Activated CD8-positive, alpha-beta memory T cell treated with anti-CD3 and anti-CD28 coated beads, Interleukin-2, amount 10 ng/mL, durations not matched to agents 7 days and 5 days (primary cell): ENCODE data around the gene AKR7A2. TPM values are rescaled to one million over a fixed set of nuclear protein-coding genes. Genes with fewer than 3 reads are reported as not detected.
"Not testable (repeated sequence)": the region's sequence is repeated elsewhere in the genome, so short reads cannot be mapped to it uniquely, and the experiment has no call there.

Experiments used
- ATAC-seq: fragments of 150-1000 bp; cut with Tn5 transposase; one replicate; pipeline ENCODE4 v1.10.0; 2021; ENCODE audit warnings: moderate library complexity
- CTCF ChIA-PET: fragments of 350-600 bp; sonication (Branson Sonifier 250); formaldehyde crosslinking; loops from one replicate; lab custom pipeline; 2021; ENCODE audit warnings: antibody characterized with exemption; lab: Charles Lee
- DNase-seq: peaks from one replicate; pipeline ENCODE4 v3.0.0-alpha.2; 2020
- H3K27ac Mint-ChIP-seq: one replicate; pipeline ENCODE4 v1.8.0; 2021; ENCODE audit warnings: mild to moderate bottlenecking, mixed read lengths
- H3K27me3 Mint-ChIP-seq: one replicate; pipeline ENCODE4 v1.8.0; 2021; ENCODE audit warnings: mixed read lengths
- H3K36me3 Mint-ChIP-seq: one replicate; pipeline ENCODE4 v1.8.0; 2021; ENCODE audit warnings: mild to moderate bottlenecking, mixed read lengths
- H3K4me1 Mint-ChIP-seq: one replicate; pipeline ENCODE4 v1.8.0; 2021; ENCODE audit warnings: mixed read lengths
- H3K4me3 Mint-ChIP-seq: one replicate; pipeline ENCODE4 v1.8.0; 2021; ENCODE audit warnings: mild to moderate bottlenecking, moderate library complexity, mixed read lengths
- H3K9me3 Mint-ChIP-seq: one replicate; pipeline ENCODE4 v1.8.0; 2022; ENCODE audit warnings: low read depth, mixed read lengths
- total RNA-seq, 2 experiments: library from RNA; stranded (reverse); gene quantifications; one replicate each; pipeline ENCODE4 v1.2.3, GENCODE V29; 2021

Gene AKR7A2
- total RNA-seq, 2 experiments from 2014 or later = 47.4 to 48.0 TPM

DNA sequence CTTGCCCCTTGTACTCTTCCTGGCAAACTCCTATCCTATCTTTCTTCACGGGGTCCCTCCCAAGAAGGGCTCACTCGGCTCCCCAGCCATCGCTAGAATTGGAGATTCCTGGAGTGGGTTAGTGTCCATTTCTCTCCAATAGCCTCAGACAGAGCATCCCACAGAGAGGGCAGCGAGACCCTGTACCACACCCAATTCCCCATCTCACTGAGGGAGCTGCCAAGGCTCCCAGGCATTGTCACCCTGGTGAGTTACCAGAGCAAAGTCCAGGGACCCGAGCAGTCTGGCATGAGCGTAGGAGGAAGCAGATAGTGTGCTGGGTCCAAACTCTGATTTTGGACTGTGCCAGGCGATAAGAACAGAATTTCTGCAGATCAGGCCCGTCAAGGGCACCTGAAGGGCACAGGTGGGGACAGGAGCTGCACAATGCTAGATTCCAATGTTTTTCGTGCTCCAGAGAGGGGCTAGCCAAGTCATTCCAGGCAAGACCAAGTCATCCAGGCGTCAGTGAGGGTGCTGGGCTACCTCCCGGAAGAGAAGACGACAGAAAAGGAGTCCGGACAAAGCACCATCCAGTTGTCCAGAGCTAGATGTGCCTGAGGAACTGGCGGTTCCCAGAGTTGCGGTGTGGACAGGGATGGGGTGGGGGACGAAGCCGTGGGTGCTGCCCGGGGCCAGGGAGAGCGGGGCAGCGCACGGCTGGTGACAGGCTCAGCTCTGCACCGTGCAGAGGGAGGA, 38.7 kb downstream of the AKR7A2 start:
- no peak overlapping the region for H3K27ac Mint-ChIP-seq
- CTCF ChIA-PET = no interaction called here
- H3K4me1 Mint-ChIP-seq = peaks cover 2% of the 10 kb centered on the region
- no peak for DNase-seq
- peaks cover 25% of the 10 kb centered on the region for H3K27me3 Mint-ChIP-seq
- peaks cover 6% of the 10 kb centered on the region for H3K36me3 Mint-ChIP-seq
- no peak for ATAC-seq
- H3K4me3 Mint-ChIP-seq = no peak overlapping the region
- H3K9me3 Mint-ChIP-seq = peaks cover 6% of the 10 kb centered on the region

DNA sequence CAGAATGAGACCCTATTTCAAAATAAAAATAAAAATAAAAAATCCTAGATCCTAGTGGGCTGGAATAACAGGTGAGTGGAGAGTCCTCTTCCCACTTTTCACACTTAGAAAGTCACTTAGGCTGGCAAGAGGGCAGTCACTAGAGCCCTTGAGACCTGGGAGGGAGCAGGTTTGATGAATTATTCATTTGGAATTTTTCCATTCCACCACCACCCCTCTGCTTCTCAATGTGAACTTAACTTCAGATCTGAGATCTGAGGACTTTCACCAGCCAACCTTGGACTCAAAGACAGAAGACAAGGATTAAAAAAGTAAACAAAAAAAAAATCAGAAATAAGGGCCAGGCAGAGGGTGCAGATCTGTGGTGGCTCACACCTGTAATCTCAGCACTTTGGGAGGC, 39.9 kb downstream of the AKR7A2 start:
- CTCF ChIA-PET = no interaction called here
- Mint-ChIP-seq H3K4me3 (no peak overlapping the region), H3K9me3 (peaks cover 6% of the 10 kb centered on the region), H3K27ac (no peak overlapping the region), H3K27me3 (peaks cover 25% of the 10 kb centered on the region), H3K36me3 (peaks cover 6% of the 10 kb centered on the region), H3K4me1 (peaks cover 2% of the 10 kb centered on the region)
- DNase-seq (no peak), ATAC-seq (no peak)

GRCh38 chr1:19270343-19270730, 41.6 kb downstream of the AKR7A2 start:
- H3K36me3 Mint-ChIP-seq, DNase-seq, H3K9me3 Mint-ChIP-seq, CTCF ChIA-PET, H3K27ac Mint-ChIP-seq, H3K4me1 Mint-ChIP-seq, H3K4me3 Mint-ChIP-seq, ATAC-seq: not testable (repeated sequence)
- H3K27me3 Mint-ChIP-seq = peaks cover 20% of the 10 kb centered on the region

DNA sequence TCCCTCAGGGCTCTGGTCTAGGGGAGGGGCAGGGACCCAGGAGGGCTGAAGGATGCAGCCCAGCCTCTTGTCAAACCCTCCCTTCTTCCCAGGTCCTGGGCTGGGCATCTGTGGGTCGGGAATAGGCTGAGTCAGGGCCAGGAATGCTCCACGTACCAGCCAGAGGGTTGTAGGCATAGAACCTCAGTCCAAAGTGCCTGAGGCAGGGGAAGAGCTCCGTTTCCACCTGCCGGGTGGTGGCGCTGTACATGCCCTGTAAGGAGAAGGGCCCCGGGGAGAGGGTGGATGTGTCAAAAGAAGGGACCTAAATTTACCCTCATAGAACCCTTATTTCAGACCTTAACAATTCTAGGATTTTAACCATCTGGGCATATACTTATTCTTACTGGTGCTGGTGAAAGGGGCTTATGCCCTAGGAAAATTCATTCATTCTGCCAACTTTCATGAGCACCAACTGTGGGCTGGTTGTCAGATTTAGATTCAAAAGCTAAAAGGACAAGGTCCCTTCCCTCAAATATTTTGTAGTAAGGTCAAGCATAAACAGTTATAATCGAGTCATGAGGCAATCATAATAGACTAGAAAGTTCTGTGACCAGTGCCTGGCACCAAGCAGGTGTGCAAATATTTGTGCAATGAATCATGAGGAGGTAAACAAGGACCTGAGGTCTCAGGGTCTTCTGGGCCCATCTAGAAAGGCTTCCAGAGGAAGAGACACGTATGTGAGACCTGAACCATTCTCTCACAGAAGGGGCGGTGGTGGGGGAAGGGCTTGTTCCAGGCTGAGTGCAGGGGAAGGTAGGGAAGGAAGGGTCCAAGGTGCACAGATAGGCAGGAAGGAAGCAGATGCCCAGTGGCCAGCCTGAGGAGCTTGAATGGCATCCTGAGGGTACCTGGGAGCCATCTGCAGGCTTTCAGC, 42.3 kb downstream of the AKR7A2 start:
- H3K4me3 Mint-ChIP-seq, H3K27ac Mint-ChIP-seq, ATAC-seq, H3K9me3 Mint-ChIP-seq, DNase-seq, H3K36me3 Mint-ChIP-seq, CTCF ChIA-PET, H3K4me1 Mint-ChIP-seq: not testable (repeated sequence)
- H3K27me3 Mint-ChIP-seq = peaks cover 20% of the 10 kb centered on the region

DNA sequence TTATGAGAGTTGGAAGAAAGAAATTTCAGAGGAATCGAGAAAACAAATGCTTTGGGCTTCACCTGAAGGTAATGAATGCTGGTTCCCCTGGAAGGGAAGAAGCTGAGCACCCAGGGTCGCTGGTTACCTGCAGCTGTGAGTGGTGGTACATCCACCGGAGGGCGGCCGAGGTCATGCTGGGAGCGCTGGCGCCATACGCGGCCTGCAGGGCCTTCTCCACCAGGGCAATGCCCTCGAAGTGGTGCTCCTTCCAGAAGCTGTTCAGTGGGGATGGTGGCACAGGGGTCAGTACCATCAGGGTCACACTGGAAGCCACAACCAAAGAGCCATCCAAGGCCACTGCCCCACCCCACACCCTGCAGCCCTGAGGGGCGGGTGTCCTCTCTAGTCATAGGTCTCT, 43.5 kb downstream of the AKR7A2 start:
- CTCF ChIA-PET = interaction anchor here (0.7 kb wide), 1 partner anchor 902 kb away, joined by 3 read pairs; no protein-coding TSS in a partner anchor
- Mint-ChIP-seq H3K4me3 (no peak overlapping the region), H3K36me3 (peaks cover 2% of the 10 kb centered on the region), H3K27me3 (peaks cover 13% of the 10 kb centered on the region), H3K4me1 (no peaks in the 10 kb centered on the region), H3K9me3 (no peaks in the 10 kb centered on the region), H3K27ac (no peak overlapping the region)
- no peak for ATAC-seq
- DNase-seq = no peak

- Mint-ChIP-seq H3K36me3 (peaks cover 8% of the 10 kb centered on the region), H3K9me3 (no peaks in the 10 kb centered on the region), H3K4me3 (no peak overlapping the region), H3K27me3 (no peaks in the 10 kb centered on the region), H3K27ac (no peak overlapping the region), H3K4me1 (no peaks in the 10 kb centered on the region)
- DNase-seq (no peak), ATAC-seq (no peak)
- CTCF ChIA-PET = no interaction called here
Measured at GRCh38 chr1:19262744-19263143, 49.2 kb downstream of the AKR7A2 start.

GRCh38 chr1:19262047-19262446, 49.9 kb downstream of the AKR7A2 start:
- no peak overlapping the region for H3K27ac Mint-ChIP-seq
- no peak overlapping the region for H3K4me3 Mint-ChIP-seq
- peaks cover 3% of the 10 kb centered on the region for H3K4me1 Mint-ChIP-seq
- no peak for DNase-seq
- CTCF ChIA-PET = no interaction called here
- H3K9me3 Mint-ChIP-seq = no peaks in the 10 kb centered on the region
- H3K27me3 Mint-ChIP-seq = no peaks in the 10 kb centered on the region
- ATAC-seq = no peak
- peaks cover 11% of the 10 kb centered on the region for H3K36me3 Mint-ChIP-seq

GRCh38 chr1:19260211-19261138, 51.5 kb downstream of the AKR7A2 start:
- DNase-seq (no peak), ATAC-seq (no peak)
- peaks cover 13% of the 10 kb centered on the region for H3K36me3 Mint-ChIP-seq
- peaks cover 12% of the 10 kb centered on the region for H3K4me1 Mint-ChIP-seq
- H3K9me3 Mint-ChIP-seq = no peaks in the 10 kb centered on the region
- H3K4me3 Mint-ChIP-seq = no peak overlapping the region
- H3K27me3 Mint-ChIP-seq = no peaks in the 10 kb centered on the region
- H3K27ac Mint-ChIP-seq = no peak overlapping the region
- CTCF ChIA-PET = interaction anchor here (0.7 to 1.0 kb wide), 2 partner anchors 19 to 184 kb away, joined by 3 read pairs; no protein-coding TSS in a partner anchor

- Mint-ChIP-seq H3K4me1 (peaks cover 26% of the 10 kb centered on the region), H3K27ac (no peak overlapping the region), H3K4me3 (no peak overlapping the region), H3K27me3 (no peaks in the 10 kb centered on the region), H3K36me3 (peaks cover 14% of the 10 kb centered on the region), H3K9me3 (no peaks in the 10 kb centered on the region)
- ATAC-seq = no peak
- CTCF ChIA-PET = no interaction called here
- no peak for DNase-seq
Measured at GRCh38 chr1:19258353-19258752, 53.6 kb downstream of the AKR7A2 start.

GRCh38 chr1:19257178-19257914, 54.6 kb downstream of the AKR7A2 start:
- peak overlapping the region; percentile 44 for H3K27ac Mint-ChIP-seq
- H3K36me3 Mint-ChIP-seq = peaks cover 14% of the 10 kb centered on the region
- no peak for DNase-seq

GRCh38 chr1:19256301-19256700, 55.6 kb downstream of the AKR7A2 start:
- not testable (repeated sequence) for DNase-seq, H3K27me3 Mint-ChIP-seq, H3K27ac Mint-ChIP-seq, ATAC-seq, H3K4me3 Mint-ChIP-seq, H3K9me3 Mint-ChIP-seq
- CTCF ChIA-PET = interaction anchor here (0.8 kb wide), 1 partner anchor 11 kb away, joined by 3 read pairs; no protein-coding TSS in a partner anchor
- peaks cover 14% of the 10 kb centered on the region for H3K36me3 Mint-ChIP-seq
- peaks cover 36% of the 10 kb centered on the region for H3K4me1 Mint-ChIP-seq

More at GRCh38 chr1:19257178-19257914, 54.6 kb downstream of the AKR7A2 start:
- Mint-ChIP-seq H3K9me3 (no peaks in the 10 kb centered on the region), H3K27me3 (no peaks in the 10 kb centered on the region), H3K4me1 (peaks cover 33% of the 10 kb centered on the region), H3K4me3 (no peak overlapping the region)
- CTCF ChIA-PET = no interaction called here
- ATAC-seq = no peak

DNA sequence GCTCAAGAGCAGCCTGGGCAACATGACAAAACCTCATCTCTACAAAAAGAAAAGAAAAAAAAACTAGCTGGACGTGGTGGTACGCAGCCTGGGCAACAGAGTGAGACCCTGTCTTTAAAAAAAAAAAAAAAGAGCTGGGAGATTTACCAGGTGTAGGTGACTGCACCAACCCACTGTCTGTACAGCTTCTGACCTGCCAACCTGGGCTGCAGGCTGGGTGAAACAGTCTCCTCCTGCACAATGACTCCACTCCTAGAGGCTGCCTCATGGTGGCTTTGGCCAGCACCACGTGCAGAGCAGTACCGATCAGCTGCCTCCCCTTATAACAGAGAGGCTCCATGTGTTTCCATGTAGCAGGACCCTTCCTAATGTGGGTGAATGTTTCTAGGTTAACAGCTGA, 56.7 kb downstream of the AKR7A2 start:
- CTCF ChIA-PET = interaction anchor here (0.8 to 1.0 kb wide), 3 partner anchors 11 to 396 kb away, joined by 5 read pairs; no protein-coding TSS in a partner anchor
- no peak for DNase-seq
- Mint-ChIP-seq H3K27ac (no peak overlapping the region), H3K36me3 (peaks cover 13% of the 10 kb centered on the region), H3K9me3 (no peaks in the 10 kb centered on the region), H3K4me1 (peaks cover 44% of the 10 kb centered on the region), H3K4me3 (no peak overlapping the region), H3K27me3 (no peaks in the 10 kb centered on the region)
- no peak for ATAC-seq
